OCI-LY7 (cell line): ENCODE data around the gene TBX6. TPM values are rescaled to one million over a fixed set of nuclear protein-coding genes. Genes with fewer than 3 reads are reported as not detected.

ENCODE experiments used
- BruUV-seq: library from RNA; stranded (reverse); fragments of 400-500 nt; replicated peaks from 2 replicates; lab custom pipeline; 2021; lab: Mats Ljungman, UMichigan
- CTCF ChIA-PET: fragments of 300-600 bp; sonication (Branson Sonifier 250); formaldehyde crosslinking; loops from one replicate; lab custom pipeline; 2022; ENCODE audit warnings: antibody characterized with exemption; ENCODE audit not compliant: unreplicated experiment; lab: Charles Lee
- POLR2A ChIA-PET: fragments of 300-600 bp; sonication (Branson Sonifier 250); formaldehyde crosslinking; loops from one replicate; lab custom pipeline; 2022; ENCODE audit warnings: antibody characterized with exemption; lab: Charles Lee
- DNase-seq: peaks from one replicate; pipeline ENCODE4 v3.0.0-alpha.2; 2015; ENCODE audit warnings: low spot score
- H2AFZ ChIP-seq: fragments of 200-600 bp; sonication (generic), shearing (Covaris generic); 2 replicates; pipeline ENCODE4 v1.6.1; 2014; ENCODE audit warnings: mild to moderate bottlenecking, antibody characterized with exemption, low read length, moderate library complexity
- H3K27ac ChIP-seq: fragments of 200-600 bp; sonication (generic); 2 replicates; pipeline ENCODE4 v1.5.1; 2014; ENCODE audit warnings: mixed run types, low read depth, mild to moderate bottlenecking, moderate library complexity, low read length, inconsistent platforms; ENCODE audit not compliant: poor library complexity, severe bottlenecking
- H3K36me3 ChIP-seq: fragments of 200-600 bp; sonication (generic); 2 replicates; pipeline ENCODE4 v1.6.1; 2014; ENCODE audit warnings: mild to moderate bottlenecking, antibody characterized with exemption, low read length, moderate library complexity, mixed read lengths; ENCODE audit not compliant: insufficient read depth
- H3K4me1 ChIP-seq: fragments of 200-600 bp; sonication (generic); 2 replicates; pipeline ENCODE4 v1.5.1; 2014; ENCODE audit warnings: mild to moderate bottlenecking, low read length; ENCODE audit not compliant: insufficient read depth, poor library complexity, severe bottlenecking
- H3K4me2 ChIP-seq: fragments of 200-600 bp; sonication (generic); 2 replicates; pipeline ENCODE4 v1.6.1; 2014; ENCODE audit warnings: mild to moderate bottlenecking, low read length
- H3K4me3 ChIP-seq: fragments of 200-600 bp; sonication (generic); 2 replicates; pipeline ENCODE4 v1.5.1; 2014; ENCODE audit warnings: mild to moderate bottlenecking, low read depth, low read length; ENCODE audit not compliant: poor library complexity, severe bottlenecking
- H3K79me2 ChIP-seq: fragments of 200-600 bp; sonication (generic); 2 replicates; pipeline ENCODE4 v1.6.1; 2016; ENCODE audit warnings: low read depth, mild to moderate bottlenecking, low read length, moderate library complexity, mixed read lengths; ENCODE audit not compliant: insufficient read depth
- H3K9me2 ChIP-seq: fragments of 200-600 bp; sonication (generic); 2 replicates; pipeline ENCODE4 v1.6.1; 2016; ENCODE audit warnings: mild to moderate bottlenecking, low read length, mixed read lengths; ENCODE audit not compliant: insufficient read depth
- H3K9me3 ChIP-seq: fragments of 200-600 bp; sonication (generic); 2 replicates; pipeline ENCODE4 v1.6.1; 2014; ENCODE audit warnings: mild to moderate bottlenecking, mixed run types, low read length, mixed read lengths
- H4K20me1 ChIP-seq: fragments of 200-600 bp; sonication (generic); 2 replicates; pipeline ENCODE4 v1.6.1; 2014; ENCODE audit warnings: mild to moderate bottlenecking, antibody characterized with exemption, low read length, moderate library complexity, mixed read lengths; ENCODE audit not compliant: insufficient read depth
- CTCF ChIP-seq: fragments of 200-600 bp; sonication (generic); conservative IDR thresholded peaks from 2 replicates; pipeline ENCODE4 v1.5.1; 2014; ENCODE audit warnings: mild to moderate bottlenecking, antibody characterized with exemption, low read length, moderate library complexity, mixed read lengths
- EZH2phosphoT487 ChIP-seq: fragments of 200-600 bp; sonication (generic); IDR thresholded peaks from 2 replicates; pipeline ENCODE4 v1.6.1; 2018; ENCODE audit warnings: low read depth, borderline replicate concordance, mild to moderate bottlenecking, mixed run types, antibody characterized with exemption, low read length, moderate library complexity, mixed read lengths
- intact Hi-C: fragments of 100-400 bp; cut with micrococcal nuclease; formaldehyde crosslinking; loops from one replicate; pipeline ENCODE4 v1.10.0; 2022; ENCODE audit not compliant: unreplicated experiment
- total RNA-seq, 2 experiments: library from RNA; depleted of rRNA in 1 of 2; stranded (reverse); fragments of >200 nt in 1 of 2; shearing (Covaris generic) in 1 of 2; gene quantifications; 2 replicates each; pipeline ENCODE4 v1.2.3, GENCODE V29; 2014 to 2022

The TBX6 gene
- total RNA-seq, 2 experiments from 2014 or later: 1.4 to 3.7 TPM

- intact Hi-C loops: no loop called here
- DNase-seq: no peak
- TF ChIP-seq EZH2phosphoT487 (no peak), CTCF (no peak)
Observed at GRCh38 chr16:30124985-30125379, 33.3 kb upstream of the TBX6 start.

GRCh38 chr16:30122604-30123160 is 31.0 kb upstream of the TBX6 start:
- no peak for TF ChIP-seq EZH2phosphoT487
- no peak for TF ChIP-seq CTCF
- Histone ChIP-seq H2AFZ (peak overlapping the region; percentile 63; the same call in 1 of the 2 replicates), H3K4me2 (peak overlapping the region; percentile 81), H4K20me1 (no peaks in the 10 kb centered on the region), H3K9me2 (no peaks in the 10 kb centered on the region), H3K79me2 (no peaks in the 10 kb centered on the region), H3K36me3 (no peaks in the 10 kb centered on the region), H3K4me3 (peak overlapping the region; percentile 71), H3K27ac (no peak overlapping the region), H3K4me1 (peaks cover 16% of the 10 kb centered on the region), H3K9me3 (no peaks in the 10 kb centered on the region)
- BruUV-seq: no TSS peak
- POLR2A ChIA-PET: interaction anchor here (1.1 kb wide), 1 partner anchor 8 kb away, joined by 5 read pairs; no protein-coding TSS in a partner anchor
- peak; percentile 16 for DNase-seq
- CTCF ChIA-PET: no interaction called here
- intact Hi-C loops: no loop called here

More at GRCh38 chr16:30124985-30125379, 33.3 kb upstream of the TBX6 start:
- H4K20me1 ChIP-seq: no peaks in the 10 kb centered on the region
- no peak overlapping the region for H3K4me2 ChIP-seq
- no peak overlapping the region for H3K27ac ChIP-seq
- no TSS peak for BruUV-seq
- no peaks in the 10 kb centered on the region for H3K36me3 ChIP-seq
- no peak overlapping the region for H3K4me3 ChIP-seq
- no peaks in the 10 kb centered on the region for H3K9me3 ChIP-seq
- ChIA-PET POLR2A (no interaction called here), CTCF (interaction anchor here (1.0 kb wide), 1 partner anchor 11 kb away, joined by 3 read pairs; the partner anchor contains the start of gene GDPD3)
- peaks cover 16% of the 10 kb centered on the region for H3K4me1 ChIP-seq
- no peaks in the 10 kb centered on the region for H3K9me2 ChIP-seq
- H2AFZ ChIP-seq: no peak overlapping the region
- no peaks in the 10 kb centered on the region for H3K79me2 ChIP-seq

- H3K4me2 ChIP-seq: peak overlapping the region; percentile 81
- ChIA-PET POLR2A (no interaction called here), CTCF (no interaction called here)
- no TSS peak for BruUV-seq
- H4K20me1 ChIP-seq: no peaks in the 10 kb centered on the region
- H3K27ac ChIP-seq: no peak overlapping the region
- H3K36me3 ChIP-seq: no peaks in the 10 kb centered on the region
- no peak overlapping the region; the same call in 1 of the 2 replicates for H2AFZ ChIP-seq
- no peaks in the 10 kb centered on the region for H3K79me2 ChIP-seq
- no peak for DNase-seq
- H3K4me3 ChIP-seq: peak overlapping the region; percentile 71
- no peaks in the 10 kb centered on the region for H3K9me2 ChIP-seq
- H3K9me3 ChIP-seq: no peaks in the 10 kb centered on the region
- intact Hi-C loops: no loop called here
- H3K4me1 ChIP-seq: peaks cover 16% of the 10 kb centered on the region
- TF ChIP-seq EZH2phosphoT487: no peak
- no peak for TF ChIP-seq CTCF
Observed at GRCh38 chr16:30121741-30122571, 30.2 kb upstream of the TBX6 start.
